Aorta (tissue), 5 donors: Measurements from ENCODE around the gene CPSF3. TPM values are rescaled to one million over a fixed set of nuclear protein-coding genes. Genes with fewer than 3 reads are reported as not detected.

Experiments
- ATAC-seq: fragments of 200-7000 bp; cut with Tn5 transposase; one replicate; pipeline ENCODE4 v1.9.1; 2022; ENCODE audit warnings: moderate library complexity; ENCODE audit not compliant: low FRiP score
- DNase-seq, 2 donors: peaks; one replicate each; pipeline ENCODE4 v3.0.0-alpha.2; 2020
- H3K27ac ChIP-seq, 2 donors: one replicate each; pipeline ENCODE4 v1.5.1; 2013; ENCODE audit warnings: low read length in 2 of 2, mild to moderate bottlenecking in 2 of 2, moderate library complexity in 2 of 2, control low read depth in 1 of 2, inconsistent platforms in 1 of 2, low read depth in 1 of 2
- H3K27me3 ChIP-seq, 2 donors: one replicate each; pipeline ENCODE4 v1.6.1; 2013; ENCODE audit warnings: control low read depth in 1 of 2, low read length in 1 of 2, mild to moderate bottlenecking in 1 of 2, moderate library complexity in 1 of 2; ENCODE audit not compliant: insufficient read depth in 2 of 2, control insufficient read depth in 1 of 2
- H3K36me3 ChIP-seq, 2 donors: one replicate each; pipeline ENCODE4 v1.6.1; 2013; ENCODE audit warnings: control low read depth in 1 of 2, low read length in 1 of 2, mild to moderate bottlenecking in 1 of 2; ENCODE audit not compliant: insufficient read depth in 2 of 2, control insufficient read depth in 1 of 2
- H3K4me1 ChIP-seq, 2 donors: one replicate each; pipeline ENCODE4 v1.6.1; 2013; ENCODE audit warnings: low read length in 2 of 2, control low read depth in 1 of 2, mild to moderate bottlenecking in 1 of 2, moderate library complexity in 1 of 2; ENCODE audit not compliant: insufficient read depth in 2 of 2, control insufficient read depth in 1 of 2
- H3K4me3 ChIP-seq, 2 donors: one replicate each; pipeline ENCODE4 v1.5.1; 2013; ENCODE audit warnings: low read length in 2 of 2, control low read depth in 1 of 2, mild to moderate bottlenecking in 1 of 2
- H3K9me3 ChIP-seq: one replicate; pipeline ENCODE4 v1.6.1; 2013; ENCODE audit warnings: mild to moderate bottlenecking, low read length; ENCODE audit not compliant: control insufficient read depth
- WGBS, 2 donors: extraction: QIAGEN DNeasy Blood & Tissue Kit; methylation state at CpG; one replicate each; pipeline ENCODE4 v1.1.7; 2013; 5-methylcytosine and 5-hydroxymethylcytosine counted together
- intact Hi-C, 2 donors: fragments of 100-400 bp; cut with DNase I; formaldehyde crosslinking; loops; one replicate each; pipeline versions ENCODE4 v1.14.2 to v1.15.0; 2022
- polyA plus RNA-seq, 2 donors: library from polyadenylated mRNA; stranded (reverse); fragments of 200-250 nt; gene quantifications; one replicate each; pipeline ENCODE4 v1.2.3, GENCODE V29; 2013
- total RNA-seq, 2 donors: library from RNA; stranded (reverse); fragmentation: NEBNext Ultra II Directional; extraction: Animal tissue kit (Norgen Biotek cat#: 25700); gene quantifications; one replicate each; pipeline ENCODE4 v1.2.1, GENCODE V29; 2021
- donor health status: healthy with polysubstance abuse.
- donor health status: Bipolar disorder and iron deficiency.
- donor health status: DM: no; HTN: no; CAD: no.
- donor health status: DM: no; HTN: no; CAD: no.
- donor health status: DM: yes; HTN: yes; CAD: no.

CPSF3 gene
- total and polyA plus RNA-seq, 4 donors = 12.9 to 20.4 (median 14.7) TPM

- ATAC-seq = no peak
- intact Hi-C loops = no loop called here
- no peaks in the 10 kb centered on the region for H3K27me3 ChIP-seq
- no peak overlapping the region for H3K4me3 ChIP-seq
- H3K9me3 ChIP-seq = no peaks in the 10 kb centered on the region
- DNase-seq = no peak
- no peak overlapping the region for H3K27ac ChIP-seq
- H3K4me1 ChIP-seq = no peaks in the 10 kb centered on the region
- 93% methylated on average over 19 of the region's 19 CpGs for WGBS, 2 donors
- peaks cover 0 to 7% of the 10 kb centered on the region in 2 donors for H3K36me3 ChIP-seq
These were observed 21.6 kb upstream of the CPSF3 start for GRCh38 chr2:9401646-9402371.

DNA sequence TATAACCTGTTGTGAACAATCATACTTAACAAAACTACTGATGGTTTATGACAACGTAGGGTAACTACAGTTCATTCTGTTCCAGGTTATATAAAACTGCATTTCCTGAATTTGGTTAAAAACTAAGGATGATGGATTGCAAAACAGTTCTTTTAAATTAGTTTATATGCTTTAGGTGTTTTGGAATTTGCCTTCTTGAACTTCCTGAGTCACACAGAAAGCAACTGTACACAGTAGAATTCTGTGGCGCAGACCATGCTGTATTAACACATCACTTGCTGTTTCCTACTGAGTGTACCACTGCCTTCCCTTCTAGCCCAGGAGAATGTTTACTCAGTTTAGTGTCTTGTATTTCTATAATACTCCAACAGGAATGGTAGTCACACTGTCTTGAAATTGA, 19.5 kb upstream of the CPSF3 start:
- H3K4me1 ChIP-seq = no peaks in the 10 kb centered on the region
- no peaks in the 10 kb centered on the region for H3K9me3 ChIP-seq
- H3K27ac ChIP-seq = no peak overlapping the region
- 52 to 53% methylated on average over 2 of the region's 2 CpGs for WGBS, 2 donors
- no peak for DNase-seq
- peaks cover 0 to 11% of the 10 kb centered on the region in 2 donors for H3K36me3 ChIP-seq
- intact Hi-C loops = no loop called here
- no peak overlapping the region for H3K4me3 ChIP-seq
- H3K27me3 ChIP-seq = no peaks in the 10 kb centered on the region
- ATAC-seq = no peak

DNA sequence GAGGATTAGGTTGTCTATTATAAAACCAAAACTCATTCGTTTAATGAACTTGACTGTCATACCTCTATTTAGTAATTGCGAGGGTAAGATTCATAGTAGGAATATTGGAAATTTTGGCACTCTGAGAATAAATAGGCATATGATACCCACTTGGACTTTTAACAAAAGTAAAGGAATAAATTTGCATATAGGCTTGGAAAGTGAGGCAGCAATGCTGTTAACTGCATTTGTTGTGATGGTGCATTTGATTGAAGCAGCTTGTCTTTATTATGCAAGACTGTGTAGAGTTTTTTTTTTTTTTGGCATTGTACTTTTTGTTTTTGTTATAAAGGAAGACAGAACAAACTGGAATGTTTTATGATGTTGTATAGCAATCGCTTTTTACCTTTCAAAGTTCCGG, 19.0 kb upstream of the CPSF3 start:
- H3K4me1 ChIP-seq = no peaks in the 10 kb centered on the region
- H3K36me3 ChIP-seq = peaks cover 0 to 11% of the 10 kb centered on the region in 2 donors
- intact Hi-C loops = no loop called here
- H3K9me3 ChIP-seq = no peaks in the 10 kb centered on the region
- DNase-seq = no peak
- no peaks in the 10 kb centered on the region for H3K27me3 ChIP-seq
- 71 to 80% methylated on average over 4 of the region's 4 CpGs for WGBS, 2 donors
- no peak overlapping the region for H3K27ac ChIP-seq
- ATAC-seq = no peak
- no peak overlapping the region for H3K4me3 ChIP-seq

DNA sequence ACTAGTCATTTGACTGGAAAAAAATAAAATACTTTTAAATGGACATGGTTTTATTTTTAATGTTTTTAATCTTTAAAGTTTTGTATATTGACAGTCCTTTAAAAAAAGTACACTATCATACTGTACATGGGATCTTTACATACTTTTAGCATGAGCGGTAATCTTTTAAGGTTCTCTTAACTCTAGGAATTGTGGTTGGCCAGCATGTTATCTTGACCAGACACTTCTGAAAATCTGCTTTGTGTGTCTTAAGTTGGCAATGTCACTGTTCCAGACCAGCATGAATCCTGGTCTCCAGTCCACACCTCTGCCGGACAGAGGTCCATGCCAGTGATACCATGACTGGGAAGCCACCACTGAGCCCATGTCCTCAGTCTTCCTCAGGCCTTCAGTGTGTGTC, 17.8 kb upstream of the CPSF3 start:
- H3K4me1 ChIP-seq = no peaks in the 10 kb centered on the region
- H3K27ac ChIP-seq = no peak overlapping the region
- peaks cover 0 to 11% of the 10 kb centered on the region in 2 donors for H3K36me3 ChIP-seq
- no peaks in the 10 kb centered on the region for H3K9me3 ChIP-seq
- ATAC-seq (no peak), DNase-seq (no peak)
- intact Hi-C loops = no loop called here
- H3K4me3 ChIP-seq = no peak overlapping the region
- H3K27me3 ChIP-seq = no peaks in the 10 kb centered on the region
- 87 to 92% methylated on average over 2 of the region's 2 CpGs for WGBS, 2 donors

DNA sequence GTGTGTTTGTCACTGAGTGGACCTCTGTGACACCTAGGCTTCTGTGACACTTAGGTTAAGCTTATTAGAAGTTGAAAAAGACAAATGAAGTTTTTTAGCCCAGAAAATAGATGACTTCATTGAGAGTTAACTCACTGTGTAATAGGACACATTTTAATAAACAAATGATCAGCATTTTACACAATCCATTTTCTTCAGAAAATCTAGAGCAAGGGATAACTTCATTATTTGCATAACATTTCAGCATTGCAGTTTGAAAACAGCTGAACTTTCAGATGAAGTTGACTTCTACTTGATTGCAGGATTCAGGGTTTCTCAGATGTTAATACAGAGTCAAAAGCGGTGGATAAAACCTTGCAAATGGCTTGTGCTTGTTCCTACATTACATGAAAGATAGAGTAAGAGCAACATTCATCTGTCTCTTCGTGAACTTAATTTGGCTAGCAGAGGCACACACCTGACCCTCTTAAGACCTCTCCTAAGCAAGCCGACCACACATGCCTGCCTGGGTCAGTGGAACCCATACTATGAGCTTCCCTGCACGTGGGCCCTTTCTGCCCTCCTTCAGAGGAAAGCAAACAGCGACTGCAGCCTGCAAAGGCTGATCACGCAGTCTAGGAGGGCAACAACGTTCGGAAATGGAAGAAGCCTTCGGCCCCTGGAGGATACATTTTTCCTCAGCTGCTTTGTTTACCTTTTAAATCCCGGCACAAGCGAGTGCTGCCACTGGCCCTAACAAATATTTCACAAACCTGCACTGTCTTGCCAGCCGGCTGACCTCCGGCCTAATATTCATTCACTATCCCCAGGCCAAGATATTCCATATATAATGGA, 16.7 kb upstream of the CPSF3 start:
- Histone ChIP-seq H3K4me3 (no peak overlapping the region), H3K36me3 (peaks cover 0 to 6% of the 10 kb centered on the region in 2 donors), H3K4me1 (no peaks in the 10 kb centered on the region), H3K27me3 (no peaks in the 10 kb centered on the region), H3K9me3 (no peaks in the 10 kb centered on the region), H3K27ac (no peak overlapping the region)
- intact Hi-C loops = no loop called here
- ATAC-seq (peak; percentile 7), DNase-seq (no peak)
- WGBS, 2 donors = 44 to 56% methylated on average over 13 of the region's 13 CpGs

DNA sequence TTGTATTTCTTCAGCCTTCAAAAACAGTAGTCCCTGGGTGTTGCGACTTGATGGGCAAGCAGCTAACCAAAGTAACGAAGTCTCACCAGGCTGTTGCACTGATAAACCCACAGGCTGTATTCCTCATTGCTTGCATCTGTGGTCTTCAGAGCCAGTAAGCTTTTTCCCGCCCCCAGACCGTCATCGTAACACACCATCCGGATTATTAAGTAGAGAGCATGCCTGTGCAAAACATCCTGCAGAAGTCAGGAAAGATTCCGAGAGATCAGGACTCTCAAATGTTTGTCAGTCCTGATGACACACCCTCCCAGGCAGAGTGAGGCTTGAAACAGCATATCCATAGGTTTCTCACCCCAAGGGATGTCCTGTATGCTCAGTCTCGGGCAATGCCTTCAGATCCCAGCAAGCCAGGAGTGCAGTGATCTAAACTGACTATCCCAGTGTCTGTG, 16.1 kb upstream of the CPSF3 start:
- ATAC-seq (no peak), DNase-seq (no peak)
- H3K4me3 ChIP-seq = no peak overlapping the region
- peaks cover 0 to 6% of the 10 kb centered on the region in 2 donors for H3K36me3 ChIP-seq
- 83% methylated on average over 8 of the region's 8 CpGs for WGBS, 2 donors
- intact Hi-C loops = no loop called here
- H3K4me1 ChIP-seq = no peaks in the 10 kb centered on the region
- no peaks in the 10 kb centered on the region for H3K9me3 ChIP-seq
- H3K27me3 ChIP-seq = no peaks in the 10 kb centered on the region
- peak overlapping the region in 1 of 2 donors; percentile 59 for H3K27ac ChIP-seq

- 57 to 67% methylated on average over 9 of the region's 9 CpGs for WGBS, 2 donors
- ATAC-seq = no peak
- Histone ChIP-seq H3K27me3 (no peaks in the 10 kb centered on the region), H3K27ac (peak overlapping the region in 1 of 2 donors; percentile 51), H3K4me3 (no peak overlapping the region), H3K4me1 (no peaks in the 10 kb centered on the region), H3K9me3 (no peaks in the 10 kb centered on the region), H3K36me3 (peaks cover 0 to 6% of the 10 kb centered on the region in 2 donors)
- intact Hi-C loops = no loop called here
- DNase-seq = no peak
These were observed 14.8 kb upstream of the CPSF3 start for GRCh38 chr2:9408641-9409151.

DNA sequence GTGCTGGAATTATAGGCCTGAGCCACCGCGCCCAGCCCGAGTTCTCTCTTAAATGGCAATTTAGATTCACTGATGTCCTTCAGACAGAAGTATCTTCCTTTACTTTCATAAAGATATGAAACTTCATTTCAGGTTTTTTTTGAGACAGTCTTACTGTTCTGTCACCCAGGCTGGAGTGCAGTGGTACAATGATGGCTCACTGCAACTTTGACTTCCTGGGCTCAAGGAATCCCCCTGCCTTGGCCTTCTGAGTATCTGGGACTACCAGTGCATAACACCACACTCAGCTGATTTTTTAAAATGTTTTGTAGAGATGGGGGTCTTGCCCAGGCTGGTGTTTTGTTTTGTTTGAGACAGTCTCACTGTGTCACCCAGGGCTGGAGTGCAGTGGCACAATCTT, 13.3 kb upstream of the CPSF3 start:
- Histone ChIP-seq H3K36me3 (peaks cover 0 to 6% of the 10 kb centered on the region in 2 donors), H3K27ac (no peak overlapping the region), H3K27me3 (no peaks in the 10 kb centered on the region), H3K4me1 (no peaks in the 10 kb centered on the region), H3K4me3 (no peak overlapping the region), H3K9me3 (no peaks in the 10 kb centered on the region)
- no peak for ATAC-seq
- 98% methylated on average over 3 of the region's 3 CpGs for WGBS, 2 donors
- no peak for DNase-seq
- intact Hi-C loops = no loop called here
